ENCODE results near the gene NPIPA5. TPM values are rescaled to one million over a fixed set of nuclear protein-coding genes. Genes with fewer than 3 reads are reported as not detected.
"Not testable (repeated sequence)": the region's sequence is repeated elsewhere in the genome, so short reads cannot be mapped to it uniquely, and the experiment has no call there.

Gene NPIPA5
- total RNA-seq, 1 donor from 2014 or later = 9.7 TPM

DNA sequence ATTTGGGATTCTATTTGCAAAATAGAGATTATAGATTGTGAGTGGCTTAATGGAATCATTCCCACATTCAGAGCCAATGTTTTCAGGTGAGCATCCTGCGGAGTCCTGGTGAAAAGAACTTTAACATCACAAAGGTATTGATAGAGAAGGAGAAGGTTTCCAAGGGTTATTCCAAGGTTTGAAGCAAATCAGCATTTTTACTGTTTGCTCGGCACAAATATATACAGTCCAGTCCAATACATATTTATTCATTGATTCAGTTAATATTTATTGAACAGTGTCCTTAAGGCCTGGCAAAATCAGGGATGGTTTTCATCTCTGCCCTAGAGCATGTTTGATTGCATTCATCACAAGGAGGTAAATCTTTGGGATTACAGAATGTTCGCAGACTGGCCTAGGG is 23.9 kb upstream of the NPIPA5 start:
- DNase-seq (ENCODE audit: low read depth) = no peak
- Histone ChIP-seq H3K36me3 (ENCODE audit: control insufficient read depth, insufficient read depth, low read length) (no peaks in the 10 kb centered on the region), H3K27me3 (ENCODE audit: control insufficient read depth, insufficient read depth, low read length) (no peaks in the 10 kb centered on the region), H3K4me3 (ENCODE audit: low read depth, low read length) (no peak overlapping the region)
- TF ChIP-seq, protein P1, sequence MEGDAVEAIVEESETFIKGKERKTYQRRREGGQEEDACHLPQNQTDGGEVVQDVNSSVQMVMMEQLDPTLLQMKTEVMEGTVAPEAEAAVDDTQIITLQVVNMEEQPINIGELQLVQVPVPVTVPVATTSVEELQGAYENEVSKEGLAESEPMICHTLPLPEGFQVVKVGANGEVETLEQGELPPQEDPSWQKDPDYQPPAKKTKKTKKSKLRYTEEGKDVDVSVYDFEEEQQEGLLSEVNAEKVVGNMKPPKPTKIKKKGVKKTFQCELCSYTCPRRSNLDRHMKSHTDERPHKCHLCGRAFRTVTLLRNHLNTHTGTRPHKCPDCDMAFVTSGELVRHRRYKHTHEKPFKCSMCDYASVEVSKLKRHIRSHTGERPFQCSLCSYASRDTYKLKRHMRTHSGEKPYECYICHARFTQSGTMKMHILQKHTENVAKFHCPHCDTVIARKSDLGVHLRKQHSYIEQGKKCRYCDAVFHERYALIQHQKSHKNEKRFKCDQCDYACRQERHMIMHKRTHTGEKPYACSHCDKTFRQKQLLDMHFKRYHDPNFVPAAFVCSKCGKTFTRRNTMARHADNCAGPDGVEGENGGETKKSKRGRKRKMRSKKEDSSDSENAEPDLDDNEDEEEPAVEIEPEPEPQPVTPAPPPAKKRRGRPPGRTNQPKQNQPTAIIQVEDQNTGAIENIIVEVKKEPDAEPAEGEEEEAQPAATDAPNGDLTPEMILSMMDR (IDR thresholded peaks at IDR 0.05; ENCODE audit: insufficient read depth, low read length, poor library complexity, severe bottlenecking) = no peak

DNA sequence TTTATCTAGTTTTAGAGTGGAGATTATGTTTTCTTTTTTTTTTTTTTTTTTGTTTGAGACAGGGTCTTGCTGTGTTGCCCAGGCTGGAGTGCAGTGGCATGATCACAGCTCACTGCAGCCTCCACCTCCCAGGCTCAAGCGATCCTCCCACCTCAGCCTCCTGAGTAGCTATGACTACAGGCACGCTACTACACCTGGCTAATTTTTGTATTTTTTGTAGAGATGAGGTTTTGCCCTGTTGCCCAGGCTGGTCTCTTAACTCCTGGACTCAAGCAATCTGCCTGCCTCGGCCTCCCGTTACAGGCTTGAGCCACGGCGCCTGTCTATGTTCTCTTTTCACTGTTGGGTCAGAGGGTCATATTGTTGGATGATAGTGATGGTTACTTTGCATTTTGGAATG is 22.2 kb upstream of the NPIPA5 start:
- DNase-seq (ENCODE audit: low read depth); H3K27me3 ChIP-seq (ENCODE audit: control insufficient read depth, insufficient read depth, low read length); H3K4me3 ChIP-seq (ENCODE audit: low read depth, low read length); H3K36me3 ChIP-seq (ENCODE audit: control insufficient read depth, insufficient read depth, low read length): not testable (repeated sequence)

DNA sequence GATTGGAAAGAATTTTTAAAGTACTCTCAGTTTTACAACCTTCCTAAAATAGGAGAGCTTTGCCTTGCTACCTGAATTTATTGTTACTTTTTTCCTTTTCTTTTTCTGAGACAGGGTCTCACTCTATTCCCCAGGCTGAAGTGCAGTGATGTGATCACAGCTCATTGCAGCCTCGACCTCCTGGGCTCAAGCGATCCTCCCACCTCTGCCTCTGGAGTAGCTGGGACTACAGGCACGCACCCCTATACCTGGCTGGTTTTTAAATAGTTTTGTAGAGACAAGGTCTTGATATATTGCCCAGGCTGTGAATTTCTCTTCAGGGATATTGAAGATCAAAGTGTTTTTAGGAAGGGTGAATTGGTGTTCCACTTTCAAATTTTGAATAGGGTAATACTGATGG is 21.2 kb upstream of the NPIPA5 start:
- DNase-seq (ENCODE audit: low read depth) = no peak
- no peaks in the 10 kb centered on the region for H3K36me3 ChIP-seq (ENCODE audit: control insufficient read depth, insufficient read depth, low read length)
- H3K27me3 ChIP-seq (ENCODE audit: control insufficient read depth, insufficient read depth, low read length) = no peaks in the 10 kb centered on the region
- H3K4me3 ChIP-seq (ENCODE audit: low read depth, low read length) = no peak overlapping the region
- TF ChIP-seq, protein P1 (IDR thresholded peaks at IDR 0.05; ENCODE audit: insufficient read depth, low read length, poor library complexity, severe bottlenecking) = no peak

DNA sequence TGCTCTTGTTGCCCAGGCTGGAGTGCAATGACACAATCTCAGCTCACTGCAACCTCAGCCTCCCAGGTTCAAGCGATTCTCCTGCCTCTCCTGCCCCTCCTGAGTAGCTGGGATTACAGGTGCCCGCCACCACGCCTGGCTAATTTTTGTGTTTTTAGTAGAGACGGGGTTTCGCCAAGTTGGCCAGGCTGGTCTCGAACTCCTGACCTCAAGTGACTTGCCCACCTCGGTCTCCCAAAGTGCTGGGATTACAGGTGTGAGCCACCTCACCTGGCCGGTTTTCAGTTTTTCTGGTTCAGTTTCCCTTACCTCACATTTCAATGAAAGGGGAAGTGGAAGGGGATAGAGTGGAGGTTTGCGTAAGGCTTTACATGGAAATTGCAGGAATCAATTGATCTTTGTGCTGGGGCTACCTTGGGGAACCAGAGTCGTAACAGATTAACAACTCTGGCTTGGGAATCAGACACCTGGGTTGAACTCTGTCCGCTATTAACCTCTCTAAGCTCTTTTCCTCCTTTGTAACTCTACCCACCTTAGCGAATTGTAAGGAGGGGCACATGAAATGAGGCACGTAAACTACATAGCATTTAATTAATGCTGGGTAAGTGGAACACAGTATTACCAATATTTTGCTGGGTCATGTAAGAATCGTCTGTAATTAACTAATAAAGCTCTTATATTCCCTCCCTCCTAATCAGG is 20.7 kb upstream of the NPIPA5 start:
- DNase-seq (ENCODE audit: low read depth) = no peak
- H3K27me3 ChIP-seq (ENCODE audit: control insufficient read depth, insufficient read depth, low read length) = no peaks in the 10 kb centered on the region
- TF ChIP-seq, protein P1 (IDR thresholded peaks at IDR 0.05; ENCODE audit: insufficient read depth, low read length, poor library complexity, severe bottlenecking) = no peak
- no peaks in the 10 kb centered on the region for H3K36me3 ChIP-seq (ENCODE audit: control insufficient read depth, insufficient read depth, low read length)
- H3K4me3 ChIP-seq (ENCODE audit: low read depth, low read length) = no peak overlapping the region

DNA sequence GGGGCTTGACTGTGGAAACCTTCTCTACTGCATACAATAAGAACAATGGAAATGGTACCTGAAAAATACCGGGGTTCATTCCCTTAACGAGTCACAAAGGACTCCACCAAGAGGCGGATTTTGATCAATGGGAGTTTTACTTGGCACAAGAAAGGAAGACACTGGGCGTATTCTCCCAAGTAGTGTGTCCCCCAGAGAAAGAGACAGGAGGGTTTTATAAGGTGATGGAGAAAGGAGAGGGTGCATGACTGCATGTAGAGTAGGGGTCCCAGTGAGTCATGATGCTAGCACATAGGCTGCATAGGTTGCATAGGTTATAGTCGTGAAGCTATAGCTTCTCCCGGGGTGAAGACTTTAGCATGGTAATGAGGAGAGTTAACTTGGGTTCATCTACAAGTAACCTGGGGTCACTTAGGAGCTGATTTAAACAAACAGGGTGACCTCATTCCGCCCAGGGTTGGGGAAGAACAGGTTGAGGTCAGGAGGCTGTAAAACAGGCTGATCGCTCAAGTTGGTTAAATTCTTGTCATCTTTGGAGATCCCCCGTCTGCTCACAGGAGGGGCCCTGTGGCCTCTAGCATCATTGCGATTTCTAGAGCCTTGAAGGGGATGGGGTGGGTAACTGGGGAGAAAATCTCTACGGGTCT is 19.0 kb upstream of the NPIPA5 start:
- DNase-seq (ENCODE audit: low read depth) = no peak
- TF ChIP-seq, protein P1 (IDR thresholded peaks at IDR 0.05; ENCODE audit: insufficient read depth, low read length, poor library complexity, severe bottlenecking) = no peak
- Histone ChIP-seq H3K27me3 (ENCODE audit: control insufficient read depth, insufficient read depth, low read length) (no peaks in the 10 kb centered on the region), H3K4me3 (ENCODE audit: low read depth, low read length) (no peak overlapping the region), H3K36me3 (ENCODE audit: control insufficient read depth, insufficient read depth, low read length) (no peaks in the 10 kb centered on the region)

DNA sequence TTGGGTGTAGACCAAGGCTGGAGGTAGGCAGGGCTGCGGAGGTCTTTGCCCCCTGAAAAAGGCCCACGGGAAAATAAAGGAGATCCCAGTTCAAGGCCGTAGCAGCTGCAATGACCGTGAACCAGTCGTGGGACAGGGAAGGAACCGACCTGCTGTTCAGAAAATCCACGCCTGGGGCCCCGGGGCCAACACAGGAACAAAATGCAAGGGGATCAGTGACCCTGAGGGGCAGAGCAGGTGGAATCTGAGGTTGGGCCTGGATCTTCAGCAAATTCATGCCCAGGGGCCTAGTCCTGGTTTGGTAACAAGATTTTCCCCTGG is 18.4 kb upstream of the NPIPA5 start:
- H3K36me3 ChIP-seq (ENCODE audit: control insufficient read depth, insufficient read depth, low read length); H3K27me3 ChIP-seq (ENCODE audit: control insufficient read depth, insufficient read depth, low read length); DNase-seq (ENCODE audit: low read depth); H3K4me3 ChIP-seq (ENCODE audit: low read depth, low read length): not testable (repeated sequence)

DNA sequence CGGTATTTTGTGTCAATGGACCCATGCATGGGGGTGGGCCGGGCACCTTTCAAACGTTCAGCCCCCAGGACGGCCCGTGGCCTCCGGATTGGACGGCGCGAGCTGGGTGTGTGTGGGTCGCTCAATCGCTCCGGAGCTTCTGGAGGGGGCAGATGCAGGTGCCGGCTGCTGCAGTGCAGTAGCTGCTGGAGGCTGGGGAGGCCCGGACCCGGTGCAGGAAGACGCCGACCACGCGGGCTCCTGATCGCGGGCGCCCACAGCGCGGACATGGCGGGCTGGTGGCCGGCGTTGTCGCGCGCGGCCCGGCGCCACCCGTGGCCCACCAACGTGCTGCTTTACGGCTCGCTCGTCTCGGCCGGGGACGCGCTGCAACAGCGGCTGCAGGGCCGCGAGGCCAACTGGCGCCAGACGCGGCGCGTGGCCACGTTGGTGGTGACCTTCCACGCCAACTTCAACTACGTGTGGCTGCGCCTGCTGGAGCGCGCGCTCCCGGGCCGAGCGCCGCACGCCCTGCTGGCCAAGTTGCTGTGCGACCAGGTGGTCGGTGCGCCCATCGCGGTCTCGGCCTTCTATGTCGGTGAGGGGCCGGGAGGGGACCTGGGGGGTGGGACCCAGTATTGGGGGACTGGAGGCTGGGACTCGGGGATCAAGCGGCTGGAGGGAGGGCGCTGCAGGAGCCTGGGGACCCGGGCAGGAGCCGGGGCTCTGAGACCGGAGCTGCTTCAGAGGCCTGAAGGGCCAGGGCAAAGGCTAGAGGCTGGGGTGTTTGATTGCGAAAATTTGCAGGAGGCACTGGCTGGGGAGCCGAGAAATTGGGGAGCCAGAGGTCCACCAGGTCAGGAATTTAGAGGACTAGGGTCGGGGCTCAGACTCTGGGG is 17.8 kb upstream of the NPIPA5 start, which contains the start of gene MPV17L:
Gene MPV17L, plus strand, starts transcription at position 124 of the 878 bp plus-strand sequence. Its CDS starts 144 bp downstream, at position 268.
- not testable (repeated sequence) for H3K36me3 ChIP-seq (ENCODE audit: control insufficient read depth, insufficient read depth, low read length); H3K27me3 ChIP-seq (ENCODE audit: control insufficient read depth, insufficient read depth, low read length); DNase-seq (ENCODE audit: low read depth)
- H3K4me3 ChIP-seq (ENCODE audit: low read depth, low read length) = peak within 1 kb of the TSS; percentile 50

DNA sequence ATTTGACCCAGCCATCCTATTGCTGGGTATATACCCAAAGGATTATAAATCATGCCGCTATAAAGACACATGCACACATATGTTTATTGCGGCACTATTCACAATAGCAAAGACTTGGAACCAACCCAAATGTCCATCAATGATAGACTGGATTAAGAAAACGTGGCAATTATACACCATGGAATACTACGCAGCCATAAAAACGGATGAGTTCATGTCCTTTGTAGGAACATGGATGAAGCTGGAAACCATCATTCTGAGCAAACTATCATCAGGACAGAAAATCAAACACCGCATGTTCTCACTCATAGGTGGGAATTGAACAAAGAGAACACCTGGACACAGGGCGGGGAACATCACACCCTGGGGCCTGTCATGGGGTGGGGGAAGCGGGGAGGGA is 14.9 kb upstream of the NPIPA5 start:
- not testable (repeated sequence) for H3K36me3 ChIP-seq (ENCODE audit: control insufficient read depth, insufficient read depth, low read length); H3K4me3 ChIP-seq (ENCODE audit: low read depth, low read length); H3K27me3 ChIP-seq (ENCODE audit: control insufficient read depth, insufficient read depth, low read length); DNase-seq (ENCODE audit: low read depth)

DNA sequence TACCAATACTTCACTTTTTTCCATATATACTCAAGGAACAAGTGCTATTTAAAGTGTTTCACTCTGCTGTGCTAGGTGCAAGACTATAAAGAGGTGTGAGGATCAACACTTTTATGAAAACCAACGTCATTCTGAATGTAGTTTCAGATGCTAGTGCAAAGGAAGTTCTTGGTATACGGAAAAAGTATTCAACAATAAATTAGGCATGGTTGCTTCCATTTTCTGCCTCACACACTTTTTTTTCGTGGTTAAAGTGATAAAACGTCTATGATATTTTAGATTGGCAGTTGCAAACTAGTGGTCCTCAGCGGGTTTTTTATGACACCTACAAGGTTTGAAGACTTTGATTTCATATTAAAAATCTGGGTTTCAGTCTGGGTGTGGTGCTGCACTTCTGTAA is 11.8 kb upstream of the NPIPA5 start:
- H3K27me3 ChIP-seq (ENCODE audit: control insufficient read depth, insufficient read depth, low read length); DNase-seq (ENCODE audit: low read depth); H3K4me3 ChIP-seq (ENCODE audit: low read depth, low read length); H3K36me3 ChIP-seq (ENCODE audit: control insufficient read depth, insufficient read depth, low read length): not testable (repeated sequence)

DNA sequence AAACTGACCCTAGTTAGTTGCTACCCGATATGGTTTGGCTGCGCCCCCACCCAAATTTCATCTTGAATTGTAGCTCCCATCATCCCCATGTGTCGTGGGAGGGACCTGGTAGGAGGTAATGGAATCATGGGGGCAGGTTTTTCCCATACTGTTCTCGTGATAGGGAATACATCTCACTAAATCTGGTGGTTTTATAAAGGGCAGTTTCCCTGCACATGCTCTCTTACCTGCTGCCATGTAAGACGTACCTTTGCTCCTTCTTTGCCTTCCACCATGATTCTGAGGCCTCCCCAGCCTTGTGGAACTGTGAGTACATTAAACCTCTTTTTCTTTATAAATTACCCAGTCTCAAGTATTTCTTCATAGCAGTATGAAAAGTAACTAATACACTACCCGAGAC is 10.0 kb upstream of the NPIPA5 start:
- H3K27me3 ChIP-seq (ENCODE audit: control insufficient read depth, insufficient read depth, low read length); DNase-seq (ENCODE audit: low read depth); H3K4me3 ChIP-seq (ENCODE audit: low read depth, low read length); H3K36me3 ChIP-seq (ENCODE audit: control insufficient read depth, insufficient read depth, low read length): not testable (repeated sequence)
